HepG2 (cell line): Measurements from ENCODE around the gene HOXC12. TPM values are rescaled to one million over a fixed set of nuclear protein-coding genes. Genes with fewer than 3 reads are reported as not detected.

Experiments
- ARID2 ChIP-seq: sonication (generic); formaldehyde crosslinking; IDR thresholded peaks from 2 replicates; pipeline ENCODE4 v1.8.1; 2022; ENCODE audit warnings: mild to moderate bottlenecking, missing genetic modification reagents, borderline replicate concordance
- EED ChIP-seq: sonication (generic); formaldehyde crosslinking; IDR thresholded peaks from 2 replicates; pipeline ENCODE4 v1.5.0; 2020; ENCODE audit warnings: mild to moderate bottlenecking, missing genetic modification reagents
- EZH2 ChIP-seq: conservative IDR thresholded peaks from 2 replicates; pipeline ENCODE4 v1.6.1; 2012; ENCODE audit warnings: mild to moderate bottlenecking, low read depth, low read length, moderate library complexity
- HNRNPLL ChIP-seq: fragments of 200-400 bp; formaldehyde crosslinking; IDR thresholded peaks from 2 replicates; pipeline ENCODE4 v1.6.1; 2017; ENCODE audit warnings: mild to moderate bottlenecking, low read depth, low read length; ENCODE audit not compliant: poor library complexity, severe bottlenecking
- HOXD1 ChIP-seq: sonication (generic); formaldehyde crosslinking; IDR thresholded peaks from 2 replicates; pipeline ENCODE4 v1.5.0; 2020; ENCODE audit warnings: missing genetic modification reagents
- MED1 ChIP-seq: sonication (generic); formaldehyde crosslinking; IDR thresholded peaks from 2 replicates; pipeline ENCODE4 v1.4.0; 2020; ENCODE audit warnings: missing genetic modification reagents
- MYPOP ChIP-seq: sonication (generic); formaldehyde crosslinking; IDR thresholded peaks from 2 replicates; pipeline ENCODE4 v1.8.1; 2023; ENCODE audit warnings: mild to moderate bottlenecking, moderate library complexity, missing genetic modification reagents
- PHF8 ChIP-seq: sonication (generic); formaldehyde crosslinking; IDR thresholded peaks from 2 replicates; pipeline ENCODE4 v1.5.0; 2020; ENCODE audit warnings: missing genetic modification reagents
- RBFOX2 ChIP-seq: fragments of 200-400 bp; formaldehyde crosslinking; IDR thresholded peaks from 2 replicates; pipeline ENCODE4 v1.6.1; 2017; ENCODE audit warnings: low read depth, mild to moderate bottlenecking, low read length
- RXRA ChIP-seq: sonication (generic); formaldehyde crosslinking; IDR thresholded peaks from 2 replicates; pipeline ENCODE4 v1.5.1; 2020; ENCODE audit warnings: missing genetic modification reagents
- SPEN ChIP-seq: sonication (generic); formaldehyde crosslinking; IDR thresholded peaks from 2 replicates; pipeline ENCODE4 v1.5.1; 2020; ENCODE audit warnings: low read depth, mild to moderate bottlenecking, missing genetic modification reagents
- ZFP91 ChIP-seq: sonication (generic); formaldehyde crosslinking; IDR thresholded peaks from 2 replicates; pipeline ENCODE4 v1.9.0; 2022; ENCODE audit warnings: missing genetic modification reagents, mild to moderate bottlenecking, borderline replicate concordance
- ZNF3 ChIP-seq: IDR thresholded peaks from 2 replicates; pipeline ENCODE4 v1.7.0; 2017; ENCODE audit warnings: inconsistent platforms
- ZNF564 ChIP-seq: sonication (generic); formaldehyde crosslinking; IDR thresholded peaks from 2 replicates; pipeline ENCODE4 v1.8.1; 2023; ENCODE audit warnings: mild to moderate bottlenecking, missing genetic modification reagents
- ZNF670 ChIP-seq: sonication (generic); formaldehyde crosslinking; IDR thresholded peaks from 2 replicates; pipeline ENCODE4 v1.8.0; 2022; ENCODE audit warnings: mild to moderate bottlenecking, missing genetic modification reagents, borderline replicate concordance
- ZNF687 ChIP-seq: sonication (generic); formaldehyde crosslinking; IDR thresholded peaks from 2 replicates; pipeline ENCODE4 v1.5.1; 2020; ENCODE audit warnings: mild to moderate bottlenecking, missing genetic modification reagents, moderate library complexity
- polyA plus RNA-seq, 8 experiments: library from polyadenylated mRNA; depleted of rRNA in 3 of 8; stranded (reverse) in 7 of 8; unstranded in 1 of 8; fragments of >200 nt; fragmentation: Illumina TruSeq in 4 of 8; extraction: Trizol in 4 of 8; gene quantifications; 2 replicates each; pipeline versions ENCODE4 v1.2.1 to v1.2.3, GENCODE V29; 2011 to 2016; ENCODE audit warnings: low read depth in 4 of 8, missing spikeins in 1 of 8, mixed read lengths in 1 of 8; ENCODE audit not compliant: insufficient read depth in 1 of 8
- total RNA-seq, 5 experiments: library from RNA; depleted of rRNA; stranded (reverse); fragments of >200 nt; fragmentation: Illumina TruSeq; extraction: Trizol; gene quantifications; 2 replicates each; pipeline ENCODE4 v1.2.3, GENCODE V29; 2016; ENCODE audit warnings: low read depth in 1 of 5
- TF ChIP-seq, protein P1 (sequence below): sonication (generic); formaldehyde crosslinking; IDR thresholded peaks from 2 replicates; pipeline ENCODE4 v1.4.0; 2020; ENCODE audit warnings: missing genetic modification reagents
- TF ChIP-seq, protein P2 (sequence below): IDR thresholded peaks from 2 replicates; pipeline ENCODE4 v1.6.1; 2012; ENCODE audit warnings: inconsistent platforms

Gene HOXC12
- total and polyA plus RNA-seq, 2 of the 13 experiments (the other 11 are each of a cell fraction or from before 2014, with no cell fraction given) = not detected

- TF ChIP-seq, protein P1, sequence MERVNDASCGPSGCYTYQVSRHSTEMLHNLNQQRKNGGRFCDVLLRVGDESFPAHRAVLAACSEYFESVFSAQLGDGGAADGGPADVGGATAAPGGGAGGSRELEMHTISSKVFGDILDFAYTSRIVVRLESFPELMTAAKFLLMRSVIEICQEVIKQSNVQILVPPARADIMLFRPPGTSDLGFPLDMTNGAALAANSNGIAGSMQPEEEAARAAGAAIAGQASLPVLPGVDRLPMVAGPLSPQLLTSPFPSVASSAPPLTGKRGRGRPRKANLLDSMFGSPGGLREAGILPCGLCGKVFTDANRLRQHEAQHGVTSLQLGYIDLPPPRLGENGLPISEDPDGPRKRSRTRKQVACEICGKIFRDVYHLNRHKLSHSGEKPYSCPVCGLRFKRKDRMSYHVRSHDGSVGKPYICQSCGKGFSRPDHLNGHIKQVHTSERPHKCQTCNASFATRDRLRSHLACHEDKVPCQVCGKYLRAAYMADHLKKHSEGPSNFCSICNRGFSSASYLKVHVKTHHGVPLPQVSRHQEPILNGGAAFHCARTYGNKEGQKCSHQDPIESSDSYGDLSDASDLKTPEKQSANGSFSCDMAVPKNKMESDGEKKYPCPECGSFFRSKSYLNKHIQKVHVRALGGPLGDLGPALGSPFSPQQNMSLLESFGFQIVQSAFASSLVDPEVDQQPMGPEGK = peak; percentile 26; the same call in 1 of the 2 replicates
- TF ChIP-seq ZNF564 (CRISPR knock-in tag) (0 out of 2 replicates have a peak, but pooled peaks have one; percentile 24), ZNF687 (peak; percentile 86), MED1 (0 out of 2 replicates have a peak, but pooled peaks have one; percentile 20), ZNF3 (CRISPR knock-in tag) (no peak), PHF8 (CRISPR knock-in tag) (0 out of 2 replicates have a peak, but pooled peaks have one; percentile 51), RBFOX2 (peak; percentile 59), ZFP91 (peak; percentile 55; the same call in 1 of the 2 replicates), RXRA (CRISPR knock-in tag) (0 out of 2 replicates have a peak, but pooled peaks have one; percentile 24), ZNF670 (CRISPR knock-in tag) (0 out of 2 replicates have a peak, but pooled peaks have one; percentile 44), ARID2 (CRISPR knock-in tag) (0 out of 2 replicates have a peak, but pooled peaks have one; percentile 38), HOXD1 (CRISPR knock-in tag) (peak; percentile 58; the same call in 1 of the 2 replicates), EED (CRISPR knock-in tag) (0 out of 2 replicates have a peak, but pooled peaks have one; percentile 27), SPEN (0 out of 2 replicates have a peak, but pooled peaks have one; percentile 25), MYPOP (CRISPR knock-in tag) (0 out of 2 replicates have a peak, but pooled peaks have one; percentile 34), EZH2 (peak; percentile 65; the same call in 1 of the 2 replicates), HNRNPLL (peak; percentile 48)
- TF ChIP-seq, protein P2, sequence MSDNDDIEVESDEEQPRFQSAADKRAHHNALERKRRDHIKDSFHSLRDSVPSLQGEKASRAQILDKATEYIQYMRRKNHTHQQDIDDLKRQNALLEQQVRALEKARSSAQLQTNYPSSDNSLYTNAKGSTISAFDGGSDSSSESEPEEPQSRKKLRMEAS = peak; percentile 65; the same call in 1 of the 2 replicates
Measured at GRCh38 chr12:54000116-54001114, 45.7 kb downstream of the HOXC12 start, which contains the start of gene HOXC9 (continued).
